Limb (tissue), 2 donors: ENCODE data around the gene PDAP1.
A peak's percentile ranks its signal among the peaks of the same experiment; 100 is the strongest.
"Not testable (repeated sequence)": the region's sequence is repeated elsewhere in the genome, so short reads cannot be mapped to it uniquely, and the experiment has no call there.

Experiments used
- DNase-seq, 2 donors: peaks; one replicate each; pipeline ENCODE4 v3.0.0-alpha.2; 2016; ENCODE audit errors: extremely low spot score in 2 of 2

The PDAP1 gene

GRCh38 chr7:99396418-99397296 is 11.7 kb downstream of the PDAP1 start:
- no peak for DNase-seq

DNA sequence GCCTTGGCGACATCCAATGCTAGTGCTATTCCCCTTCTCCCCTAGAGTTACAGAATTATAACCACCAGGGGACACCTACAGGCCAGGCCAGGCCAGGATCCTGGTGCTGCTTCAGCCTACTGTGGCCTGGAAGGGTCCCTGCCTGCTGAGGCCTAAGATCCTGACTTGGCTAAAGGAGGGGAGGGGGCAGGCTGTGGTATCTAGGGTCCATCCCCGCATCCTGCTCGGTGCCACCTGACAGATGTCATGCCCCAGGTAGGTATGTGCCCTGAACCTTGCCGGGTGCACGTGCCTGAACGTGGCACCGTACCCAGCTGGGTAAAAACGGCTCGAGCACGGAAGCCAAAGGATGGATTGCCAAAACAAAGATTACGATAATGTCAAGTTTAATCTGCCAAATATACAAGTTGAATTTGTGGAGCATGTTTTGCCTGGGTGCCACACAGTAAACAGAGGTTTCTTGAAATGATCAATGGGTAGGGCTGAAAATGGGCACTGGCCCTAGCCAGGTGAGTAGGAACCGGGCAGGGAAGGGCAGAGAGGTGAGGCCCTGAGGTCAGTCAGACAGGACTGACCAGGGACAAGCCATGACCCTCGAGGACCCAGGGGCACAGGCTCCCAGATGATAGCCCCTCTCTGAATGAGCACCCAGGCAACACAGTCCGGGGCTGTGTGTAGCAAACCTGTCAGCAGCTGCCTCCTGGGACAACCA is 12.6 kb downstream of the PDAP1 start:
- no peak for DNase-seq

GRCh38 chr7:99394188-99394502 is 14.3 kb downstream of the PDAP1 start:
- no peak for DNase-seq

- DNase-seq, result peak in 1 of 2 donors; percentile 73
Measured at GRCh38 chr7:99393355-99394187, 14.8 kb downstream of the PDAP1 start.

- DNase-seq, result peak; percentile 55 to 80
Measured at GRCh38 chr7:99392659-99393354, 15.6 kb downstream of the PDAP1 start.

GRCh38 chr7:99392046-99392445 is 16.4 kb downstream of the PDAP1 start:
- DNase-seq, result no peak

GRCh38 chr7:99390941-99391602 is 17.3 kb downstream of the PDAP1 start:
- DNase-seq, result no peak

DNA sequence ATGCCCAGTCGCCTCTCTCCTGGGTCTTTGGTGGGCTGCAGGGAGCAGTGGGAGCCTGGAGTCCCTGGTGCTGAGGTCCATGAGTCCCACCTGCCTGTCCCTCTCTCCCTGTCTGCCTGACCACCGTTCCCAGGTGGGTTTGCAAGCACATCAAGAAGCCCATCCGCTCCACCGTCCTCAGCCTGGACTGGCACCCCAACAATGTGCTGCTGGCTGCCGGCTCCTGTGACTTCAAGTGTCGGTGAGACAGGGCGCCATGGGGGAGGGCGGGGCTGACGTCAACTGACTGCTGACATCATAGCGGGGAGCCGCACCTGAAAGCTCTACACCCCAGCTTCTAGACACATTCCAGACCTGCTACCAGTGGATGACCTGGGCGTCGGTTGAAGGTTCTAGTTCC is 18.6 kb downstream of the PDAP1 start:
- no peak for DNase-seq

DNA sequence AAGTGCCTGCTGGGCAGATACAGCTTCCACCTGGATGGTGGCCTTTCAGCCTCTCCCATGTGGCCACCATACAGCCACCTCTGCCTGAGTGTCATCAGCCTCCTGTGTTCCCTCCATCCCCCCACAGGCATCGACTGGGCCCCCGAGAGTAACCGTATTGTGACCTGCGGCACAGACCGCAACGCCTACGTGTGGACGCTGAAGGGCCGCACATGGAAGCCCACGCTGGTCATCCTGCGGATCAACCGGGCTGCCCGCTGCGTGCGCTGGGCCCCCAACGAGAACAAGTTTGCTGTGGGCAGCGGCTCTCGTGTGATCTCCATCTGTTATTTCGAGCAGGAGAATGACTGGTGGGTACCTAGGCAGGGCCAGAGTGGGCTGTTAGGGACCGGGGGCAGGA is 20.5 kb downstream of the PDAP1 start:
- no peak for DNase-seq

DNA sequence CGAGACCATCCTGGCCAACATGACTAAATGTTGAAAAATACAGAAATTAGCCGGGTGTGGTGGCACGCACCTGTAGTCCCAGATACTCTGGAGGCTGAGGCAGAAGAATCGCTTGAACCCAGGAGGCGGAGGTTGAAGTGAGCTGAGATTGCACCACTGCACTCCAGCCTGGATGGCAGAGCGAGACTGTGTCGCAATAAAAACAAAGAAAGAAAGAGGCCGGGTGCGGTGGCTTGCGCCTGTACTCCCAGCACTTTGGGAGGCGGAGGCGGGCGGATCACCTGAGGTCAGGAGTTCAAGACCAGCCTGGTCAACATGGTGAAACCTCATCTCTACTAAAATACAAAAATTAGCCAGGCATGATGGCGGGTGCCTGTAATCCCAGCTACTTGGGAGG is 21.2 kb downstream of the PDAP1 start:
- not testable (repeated sequence) for DNase-seq

- DNase-seq, result no peak
Measured at GRCh38 chr7:99386584-99387238, 21.7 kb downstream of the PDAP1 start.

DNA sequence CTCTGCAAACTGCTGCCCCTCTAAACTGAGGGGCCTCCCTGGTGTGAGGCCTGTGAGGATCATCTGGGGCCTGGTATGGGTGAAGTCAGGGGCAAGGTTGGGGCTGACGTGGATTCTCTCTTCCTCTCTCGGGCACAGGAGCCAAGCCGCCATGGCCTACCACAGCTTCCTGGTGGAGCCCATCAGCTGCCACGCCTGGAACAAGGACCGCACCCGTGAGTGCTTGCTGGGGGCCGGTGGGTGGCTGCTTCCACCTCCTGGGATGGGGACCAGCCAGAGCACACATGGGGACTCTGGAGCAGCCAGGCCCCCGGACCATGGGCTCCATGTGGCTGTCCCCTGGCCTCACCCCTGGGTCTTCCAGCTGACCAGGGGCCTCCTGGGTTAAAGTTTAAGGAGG is 22.8 kb downstream of the PDAP1 start:
- DNase-seq, result no peak

DNA sequence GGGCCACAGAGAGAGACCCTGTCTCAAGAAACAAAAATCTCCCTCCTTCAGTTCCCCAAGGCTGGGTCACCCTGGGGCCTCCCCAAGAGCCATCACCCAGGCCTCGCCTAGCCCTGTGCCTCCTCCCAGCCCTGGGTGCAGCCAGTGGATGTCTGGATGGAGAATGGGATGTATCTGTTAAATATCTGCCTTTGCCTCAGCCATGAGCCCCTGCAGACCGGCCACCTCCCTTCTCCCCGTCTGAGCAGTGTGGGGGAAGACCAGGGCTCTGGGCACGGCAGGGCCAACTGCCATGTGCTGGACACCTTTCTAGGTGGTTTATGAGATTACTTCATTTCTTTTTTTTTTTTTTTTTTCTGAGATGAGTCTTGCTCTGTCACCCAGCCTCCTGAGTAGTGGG is 23.9 kb downstream of the PDAP1 start:
- no peak for DNase-seq

GRCh38 chr7:99383791-99384370 is 24.5 kb downstream of the PDAP1 start:
- no peak for DNase-seq

GRCh38 chr7:99383203-99383602 is 25.2 kb downstream of the PDAP1 start:
- DNase-seq, result no peak

- no peak for DNase-seq
Measured at GRCh38 chr7:99381664-99382075, 26.7 kb downstream of the PDAP1 start.

DNA sequence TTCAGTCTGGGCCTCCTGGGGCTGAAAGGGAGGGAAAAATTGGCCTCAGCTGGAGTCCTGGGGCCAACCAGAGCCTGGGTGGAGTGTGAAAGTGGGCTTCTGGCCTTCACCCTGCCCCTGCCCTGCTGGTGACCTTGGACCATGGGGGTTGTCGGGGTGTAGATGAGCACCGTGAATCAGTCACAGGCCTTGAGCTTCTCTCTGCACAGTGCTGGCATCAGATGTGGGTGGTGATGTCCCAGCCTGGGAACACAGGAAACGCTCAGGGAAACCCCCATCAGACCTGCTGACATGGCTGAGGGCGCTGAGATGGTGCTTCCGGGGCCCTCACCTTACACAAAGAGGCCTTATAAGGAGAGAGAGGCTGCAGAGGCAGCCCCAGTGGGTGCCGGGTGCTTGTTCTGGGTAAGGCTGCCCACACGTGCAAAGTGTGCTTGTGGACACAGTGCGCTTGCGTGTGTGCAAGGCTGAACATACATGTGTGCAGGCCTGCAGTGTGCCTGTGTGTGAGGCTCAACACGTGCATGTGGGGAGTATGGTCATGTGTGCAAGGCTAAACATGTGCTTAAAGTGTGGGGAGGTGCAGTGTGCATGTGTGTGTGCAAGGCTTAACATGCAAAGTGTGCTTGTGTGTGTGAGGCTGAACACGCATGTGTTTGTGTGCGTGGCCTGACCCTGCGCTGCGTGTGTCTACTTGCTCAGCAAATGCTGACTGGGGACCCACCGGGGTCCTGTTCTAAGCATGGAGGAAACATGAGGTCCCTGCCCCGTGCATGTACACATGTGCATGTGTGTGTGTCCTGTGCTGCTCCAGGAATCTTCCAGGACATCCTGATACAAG is 27.4 kb downstream of the PDAP1 start:
- no peak for DNase-seq

GRCh38 chr7:99380032-99380822 is 28.2 kb downstream of the PDAP1 start:
- DNase-seq, result no peak
